Stimulated activated CD4-positive, alpha-beta T cell treated with anti-CD3 and anti-CD28 coated beads, Interleukin-12 subunit alpha, Interleukin-12 subunit beta, amount 100 ng/mL, for 4 hours (primary cell): Measurements from ENCODE around the gene PRR3.
"Not testable (repeated sequence)": the region's sequence is repeated elsewhere in the genome, so short reads cannot be mapped to it uniquely, and the experiment has no call there.

Experiments used
- DNase-seq: peaks from one replicate; pipeline ENCODE4 v3.0.0-alpha.2; 2020

The PRR3 gene

GRCh38 chr6:30556906-30557682 lies at the start of gene PRR3:
TSS of gene PRR3 (plus strand) at chr6:30557295. CDS start at chr6:30557345, 50 bp downstream.
- peak; percentile 80 for DNase-seq

DNA sequence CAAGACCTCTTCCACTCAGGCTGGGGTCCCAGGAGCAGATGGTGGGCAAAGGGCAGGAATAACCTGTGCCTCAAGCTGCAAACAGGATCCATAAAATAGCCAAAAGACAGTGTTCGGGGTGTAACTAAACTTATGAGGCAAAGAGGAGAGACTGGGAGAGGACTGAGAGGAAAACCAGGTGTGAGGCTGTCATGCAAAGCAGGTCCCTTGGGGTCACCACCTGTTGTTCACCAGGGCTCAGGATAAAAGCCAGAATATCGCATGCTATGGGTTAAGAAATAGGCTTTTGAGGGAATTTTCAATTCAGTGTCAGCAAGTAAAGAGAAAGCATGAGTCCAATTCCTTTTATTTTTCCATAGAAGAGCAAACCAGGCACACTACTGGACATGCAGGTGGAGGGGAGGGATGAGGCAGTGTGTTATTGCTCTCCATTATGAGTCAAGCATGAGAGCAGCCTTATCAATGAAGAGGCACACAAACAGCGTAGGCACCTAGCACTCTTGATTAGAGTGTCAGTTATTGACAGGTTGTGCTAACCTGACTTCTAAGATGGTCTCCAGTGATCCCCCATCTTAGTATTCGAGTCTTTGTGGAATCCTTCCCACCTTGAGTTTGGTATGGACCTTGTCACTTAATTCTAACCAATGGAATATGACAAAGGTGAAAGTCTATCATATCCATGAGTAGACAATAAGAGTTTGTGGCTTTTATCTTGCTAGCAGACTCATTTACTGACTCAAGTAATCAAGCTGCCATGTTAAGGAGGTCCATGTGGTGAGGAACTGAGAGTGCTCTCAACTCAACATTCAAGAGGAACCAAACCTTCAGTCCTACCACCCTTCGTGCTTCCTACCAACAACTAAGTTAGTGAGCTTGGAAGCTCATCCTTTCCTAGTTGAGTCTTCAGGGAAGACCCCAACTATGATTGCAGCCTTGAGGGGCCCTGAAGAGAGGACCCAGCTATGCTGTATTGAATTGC lies 49.0 kb upstream of the PRR3 start:
- no peak for DNase-seq

DNA sequence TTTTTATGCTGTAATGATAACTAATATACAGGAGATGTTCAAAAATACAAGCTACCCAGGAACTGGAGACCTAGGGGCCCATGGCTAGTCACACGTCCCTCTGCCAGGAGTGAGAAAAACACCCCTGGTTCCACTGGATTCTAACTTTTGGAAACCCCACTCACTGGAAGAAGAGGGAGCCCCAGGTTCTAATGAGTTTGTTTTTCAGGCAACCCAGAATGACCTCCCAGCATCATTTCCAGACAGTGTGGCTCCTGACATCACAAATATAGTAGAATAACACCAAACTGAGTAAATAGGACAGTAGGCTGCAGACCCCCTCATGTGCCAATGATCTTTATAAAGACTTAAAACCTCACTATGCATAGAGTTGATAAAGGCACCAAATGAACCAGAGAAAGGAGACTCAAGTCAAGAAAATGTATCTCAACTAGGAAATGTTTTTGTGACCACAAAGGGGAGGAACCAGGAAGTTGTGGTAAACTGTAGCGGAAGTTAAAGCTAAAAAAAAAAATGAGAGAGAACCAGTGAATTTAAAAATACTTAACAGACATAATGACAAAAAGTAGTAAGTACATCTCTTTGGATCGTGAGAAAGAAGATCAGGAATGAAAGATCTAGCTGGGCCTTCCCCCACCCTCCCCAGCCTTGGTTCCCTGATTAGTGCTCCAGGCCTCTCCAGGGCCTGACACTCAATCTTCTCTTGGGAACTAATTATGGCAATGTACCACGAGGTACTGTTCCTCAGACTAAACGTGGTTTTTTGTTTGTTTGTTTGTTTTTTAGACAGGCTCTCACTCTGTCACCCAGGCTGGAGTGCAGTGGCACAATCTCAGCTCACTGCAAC lies 48.0 kb upstream of the PRR3 start:
- DNase-seq, result no peak

DNA sequence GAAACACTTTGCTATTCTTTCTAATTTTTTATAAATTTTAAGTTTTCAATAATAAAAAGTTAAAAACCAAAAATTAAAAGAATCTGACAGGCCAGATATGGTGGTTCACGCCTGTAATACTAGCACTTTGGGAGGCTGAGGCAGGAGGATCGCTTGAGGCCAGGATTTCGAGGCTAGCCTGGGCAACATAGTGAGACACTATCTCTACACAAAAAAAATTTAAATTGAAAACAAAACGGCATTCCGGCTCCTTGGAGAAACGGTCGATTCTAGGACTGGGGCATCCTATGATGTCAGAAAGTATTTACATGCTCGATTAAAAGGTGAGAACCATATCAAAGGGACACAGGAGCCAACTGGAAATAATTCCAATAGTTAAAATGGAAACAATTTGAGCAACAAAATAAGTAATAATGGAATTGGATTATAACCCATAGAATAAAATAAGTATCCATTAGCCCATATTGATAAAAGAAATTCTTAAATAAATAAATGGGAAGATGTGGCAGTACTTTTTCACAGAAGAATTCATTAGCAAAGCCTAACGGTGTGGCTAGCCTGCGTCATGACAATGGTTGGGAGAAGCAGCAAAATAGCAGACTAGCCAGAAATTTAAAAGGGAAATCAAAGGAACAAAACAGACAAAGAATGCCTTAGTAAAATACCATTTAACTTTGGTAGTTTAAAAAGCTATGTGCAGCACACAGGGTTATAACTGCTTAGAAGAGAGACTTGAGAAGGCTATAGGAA lies 46.5 kb upstream of the PRR3 start:
- no peak for DNase-seq

DNA sequence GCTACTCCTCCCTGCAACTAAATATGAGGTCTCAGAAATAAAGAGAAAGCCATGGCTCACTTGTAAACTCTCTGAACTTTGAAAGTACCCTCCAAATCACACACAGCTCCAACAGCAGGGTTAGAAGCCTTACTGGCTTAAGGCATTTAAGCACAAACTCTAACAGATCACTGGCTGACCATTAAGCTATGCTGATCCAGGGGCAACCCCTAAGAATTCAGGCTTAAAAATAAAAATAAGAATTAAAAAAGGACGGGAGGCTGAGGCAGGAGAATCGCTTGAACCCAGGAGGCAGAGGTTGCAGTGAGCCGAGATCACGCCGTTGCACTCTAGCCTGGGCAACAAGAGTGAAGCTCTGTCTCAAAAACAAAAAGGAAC lies 45.9 kb upstream of the PRR3 start:
- no peak for DNase-seq

DNA sequence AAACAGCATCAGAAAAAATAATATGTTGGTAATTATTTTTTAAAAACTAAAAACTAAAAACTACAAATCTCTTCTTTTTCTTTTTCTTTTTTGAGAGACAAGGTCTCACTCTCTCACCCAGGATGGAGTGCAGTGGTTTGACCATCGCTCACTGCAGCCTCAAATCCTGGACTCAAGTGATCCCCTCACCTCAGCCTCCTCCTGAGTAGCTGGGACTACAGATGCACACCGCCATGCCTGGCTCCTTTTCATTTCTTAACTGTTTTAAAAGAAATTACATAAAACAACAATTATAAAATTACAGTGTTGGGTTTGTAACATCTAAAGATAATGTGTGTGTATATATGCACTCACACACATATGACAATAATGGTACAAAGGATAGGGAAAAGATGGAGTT lies 43.6 kb upstream of the PRR3 start:
- DNase-seq, result no peak

GRCh38 chr6:30515106-30515505 lies 42.0 kb upstream of the PRR3 start:
- no peak for DNase-seq

DNA sequence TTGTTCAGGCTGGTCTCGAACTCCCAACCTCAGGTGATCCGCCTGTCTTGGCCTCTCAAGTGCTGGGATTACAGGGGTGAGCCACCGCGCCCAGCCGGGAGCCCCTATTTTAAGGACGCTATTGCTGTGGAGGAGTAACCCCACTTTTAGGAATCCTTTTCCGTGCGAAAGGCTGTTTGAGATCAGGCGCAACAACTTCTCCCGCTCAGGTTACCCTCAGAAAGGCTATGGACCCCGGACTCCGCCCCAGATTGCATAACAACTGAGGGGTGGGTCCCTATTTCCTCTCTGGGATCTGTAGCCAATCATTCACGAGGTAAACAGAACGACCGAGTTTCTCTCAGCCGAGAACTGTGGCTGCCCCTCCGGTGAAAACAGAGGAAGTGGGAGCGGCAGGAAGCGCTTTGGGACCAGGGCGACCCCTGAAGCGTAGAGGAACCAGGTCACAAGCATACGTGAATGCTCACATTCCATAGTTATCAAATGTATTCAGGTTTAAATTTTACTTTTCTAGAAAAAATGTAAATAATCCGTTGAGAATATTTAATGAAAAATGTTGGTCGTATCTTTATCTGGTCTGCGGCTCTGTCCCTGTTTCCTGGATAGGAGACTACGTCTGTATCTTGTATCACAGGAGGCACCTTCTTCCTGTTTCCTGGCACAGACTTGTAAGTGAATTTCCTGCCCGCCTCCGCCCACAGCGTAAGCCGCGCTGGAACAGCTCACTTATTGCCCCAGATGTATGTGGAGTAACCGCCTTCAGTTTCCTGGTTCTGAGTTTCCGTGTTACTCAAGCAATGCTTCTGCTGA lies 40.9 kb upstream of the PRR3 start:
- DNase-seq, result peak; percentile 83

DNA sequence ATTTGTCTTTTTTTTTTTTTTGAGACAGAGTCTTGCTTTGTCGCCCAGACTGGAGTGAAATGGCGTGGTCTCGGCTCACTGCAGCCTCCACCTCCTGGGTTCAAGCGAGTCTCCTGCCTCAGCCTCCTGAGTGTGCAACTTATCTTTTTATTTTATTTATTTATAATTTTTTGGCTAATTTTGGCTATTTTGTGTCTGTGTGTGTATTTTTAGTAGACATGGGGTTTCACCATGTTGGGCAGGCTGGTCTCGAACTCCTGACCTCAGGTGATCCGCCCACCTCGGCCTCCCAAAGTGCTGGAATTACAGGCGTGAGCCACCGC lies 40.4 kb upstream of the PRR3 start:
- DNase-seq, result not testable (repeated sequence)

DNA sequence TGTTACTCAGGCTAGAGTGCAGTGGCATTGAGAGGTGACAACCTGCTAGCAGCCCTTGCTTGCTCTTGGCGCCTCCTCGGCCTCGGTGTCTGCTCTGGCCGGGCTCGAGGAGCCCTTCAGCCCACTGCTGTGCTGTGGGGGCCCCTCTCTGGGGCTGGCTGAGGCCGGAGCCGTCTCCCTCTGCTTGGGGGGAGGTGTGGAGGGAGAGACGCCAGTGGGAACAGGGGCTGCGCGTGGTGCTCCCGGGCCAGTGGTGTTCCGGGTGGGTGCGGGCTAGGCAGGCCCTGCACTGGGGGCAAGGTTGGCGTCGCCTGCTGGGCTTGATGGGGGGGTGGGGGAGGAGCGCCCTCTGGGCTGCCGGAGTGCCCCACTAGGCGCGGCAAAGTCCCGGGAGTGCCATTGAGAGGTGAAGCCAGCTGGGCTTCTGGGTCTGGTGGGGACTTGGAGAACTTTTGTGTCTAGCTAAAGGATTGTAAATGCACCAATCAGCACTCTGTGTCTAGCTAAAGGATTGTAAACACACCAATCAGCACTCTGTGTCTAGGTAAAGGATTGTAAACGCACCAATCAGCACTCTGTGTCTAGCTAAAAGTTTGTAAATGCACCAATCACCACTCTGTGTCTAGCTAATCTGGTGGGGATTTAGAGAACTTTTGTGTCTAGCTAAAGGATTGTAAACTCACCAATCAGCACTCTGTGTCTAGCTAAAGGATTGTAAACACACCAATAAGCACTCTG lies 39.2 kb upstream of the PRR3 start:
- not testable (repeated sequence) for DNase-seq

GRCh38 chr6:30518505-30519145 lies 38.5 kb upstream of the PRR3 start:
- DNase-seq, result not testable (repeated sequence)

GRCh38 chr6:30520522-30520921 lies 36.6 kb upstream of the PRR3 start:
- DNase-seq, result no peak

DNA sequence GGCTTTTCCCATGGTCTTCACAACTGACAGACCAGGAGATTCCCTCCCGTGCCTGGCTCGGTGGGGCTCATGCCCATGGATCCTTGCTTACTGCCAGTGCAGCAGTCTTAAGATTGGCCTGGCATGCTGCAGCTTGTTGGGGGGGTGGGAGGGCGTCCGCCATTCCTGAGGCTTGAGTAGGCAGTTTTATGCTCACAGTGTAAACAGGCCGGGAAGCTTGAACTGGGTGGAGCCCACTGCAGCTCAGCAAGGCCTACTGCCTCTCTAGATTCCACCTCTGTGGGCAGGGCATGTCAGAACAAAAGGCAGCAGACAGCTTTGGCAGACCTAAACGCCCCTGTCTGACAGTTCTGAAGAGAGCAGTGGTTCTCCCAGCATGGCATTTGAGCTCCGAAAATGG lies 36.0 kb upstream of the PRR3 start:
- not testable (repeated sequence) for DNase-seq

- not testable (repeated sequence) for DNase-seq
Measured at GRCh38 chr6:30521952-30522351, 35.1 kb upstream of the PRR3 start.

- DNase-seq, result not testable (repeated sequence)
Measured at GRCh38 chr6:30526444-30526843, 30.7 kb upstream of the PRR3 start.

GRCh38 chr6:30529349-30529875 lies 27.7 kb upstream of the PRR3 start:
- peak; percentile 47 for DNase-seq

GRCh38 chr6:30530014-30530413 lies 27.1 kb upstream of the PRR3 start:
- no peak for DNase-seq

GRCh38 chr6:30533460-30534294 lies 23.4 kb upstream of the PRR3 start:
- DNase-seq, result no peak

- no peak for DNase-seq
Measured at GRCh38 chr6:30537931-30538330, 19.2 kb upstream of the PRR3 start.
